Activated CD4-positive, alpha-beta T cell treated with anti-CD3 and anti-CD28 coated beads, Interleukin-2, amount 10 ng/mL, durations not matched to agents 7 days and 5 days (primary cell): ENCODE measurements around the gene ARHGEF3. TPM values are rescaled to one million over a fixed set of nuclear protein-coding genes. Genes with fewer than 3 reads are reported as not detected.

ENCODE experiments used
- CTCF ChIA-PET: fragments of 350-600 bp; sonication (Branson Sonifier 250); formaldehyde crosslinking; loops from one replicate; lab custom pipeline; 2021; ENCODE audit warnings: antibody characterized with exemption; lab: Charles Lee
- POLR2A ChIA-PET: fragments of 350-600 bp; sonication (Branson Sonifier 250); formaldehyde crosslinking; loops from one replicate; lab custom pipeline; 2021; ENCODE audit warnings: antibody characterized with exemption; lab: Charles Lee
- DNase-seq: peaks from one replicate; pipeline ENCODE4 v3.0.0-alpha.2; 2020
- H3K27ac Mint-ChIP-seq: one replicate; pipeline ENCODE4 v1.8.0; 2021; ENCODE audit warnings: mild to moderate bottlenecking, moderate library complexity, mixed read lengths
- H3K27me3 Mint-ChIP-seq: one replicate; pipeline ENCODE4 v1.8.0; 2021; ENCODE audit warnings: mixed read lengths
- H3K36me3 Mint-ChIP-seq: one replicate; pipeline ENCODE4 v1.8.0; 2021; ENCODE audit warnings: low read depth, mixed read lengths
- H3K4me1 Mint-ChIP-seq: one replicate; pipeline ENCODE4 v1.8.0; 2021; ENCODE audit warnings: mixed read lengths
- H3K4me3 Mint-ChIP-seq: one replicate; pipeline ENCODE4 v1.8.0; 2021; ENCODE audit warnings: mild to moderate bottlenecking, moderate library complexity, mixed read lengths
- H3K9me3 Mint-ChIP-seq: one replicate; pipeline ENCODE4 v1.8.0; 2021; ENCODE audit warnings: mixed read lengths
- total RNA-seq, 2 experiments: library from RNA; stranded (reverse); gene quantifications; one replicate each; pipeline ENCODE4 v1.2.3, GENCODE V29; 2021

ARHGEF3 gene
- total RNA-seq, 2 experiments from 2014 or later = 102 to 109 TPM

GRCh38 chr3:56817646-56818045 is 15.9 kb upstream of the ARHGEF3 start:
- CTCF ChIA-PET = interaction anchor here (1.1 to 5.4 kb wide), 5 partner anchors 8 to 113 kb away, joined by 3 to 32 read pairs (median 5); partner anchors contain the start of gene ARHGEF3
- peaks cover 37% of the 10 kb centered on the region for H3K4me1 Mint-ChIP-seq

GRCh38 chr3:56816061-56816460 is 14.3 kb upstream of the ARHGEF3 start:
- Mint-ChIP-seq H3K9me3 (peaks cover 5% of the 10 kb centered on the region), H3K4me1 (peaks cover 51% of the 10 kb centered on the region), H3K4me3 (no peak overlapping the region), H3K27me3 (no peaks in the 10 kb centered on the region), H3K36me3 (peaks cover 22% of the 10 kb centered on the region), H3K27ac (no peak overlapping the region)
- no peak for DNase-seq
- CTCF ChIA-PET = interaction anchor here (0.5 to 5.4 kb wide), 8 partner anchors 9 to 876 kb away, joined by 3 to 32 read pairs (median 4); partner anchors contain the start of gene ARHGEF3
- POLR2A ChIA-PET = no interaction called here

More at GRCh38 chr3:56817646-56818045, 15.9 kb upstream of the ARHGEF3 start:
- POLR2A ChIA-PET = no interaction called here
- peaks cover 20% of the 10 kb centered on the region for H3K36me3 Mint-ChIP-seq
- H3K27ac Mint-ChIP-seq = no peak overlapping the region
- H3K27me3 Mint-ChIP-seq = no peaks in the 10 kb centered on the region
- peaks cover 5% of the 10 kb centered on the region for H3K9me3 Mint-ChIP-seq
- no peak overlapping the region for H3K4me3 Mint-ChIP-seq
- DNase-seq = no peak

DNA sequence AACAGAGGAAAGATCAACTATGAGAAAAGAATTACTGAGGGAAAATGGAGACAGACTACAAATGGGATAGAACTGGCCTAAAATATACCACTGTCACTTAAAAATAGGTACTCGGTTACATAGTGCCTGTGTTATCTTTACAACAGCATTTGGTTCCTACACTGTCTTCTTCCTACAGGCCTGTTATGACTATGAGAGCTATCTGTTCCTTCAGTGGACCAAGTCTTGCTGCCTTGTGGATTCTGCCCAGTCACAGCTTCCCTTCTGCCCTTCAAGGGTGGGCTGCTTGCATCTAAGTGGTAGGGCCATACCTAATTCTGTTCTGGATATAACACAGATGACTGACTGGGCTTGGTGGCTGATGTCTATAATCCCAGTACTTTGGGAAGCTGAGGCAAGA is 13.8 kb upstream of the ARHGEF3 start:
- CTCF ChIA-PET = interaction anchor here (0.5 to 5.4 kb wide), 6 partner anchors 9 to 248 kb away, joined by 3 to 32 read pairs (median 4); partner anchors contain the start of gene ARHGEF3
- Mint-ChIP-seq H3K9me3 (peaks cover 5% of the 10 kb centered on the region), H3K4me1 (peaks cover 51% of the 10 kb centered on the region), H3K36me3 (peaks cover 21% of the 10 kb centered on the region), H3K27ac (no peak overlapping the region), H3K4me3 (no peak overlapping the region), H3K27me3 (no peaks in the 10 kb centered on the region)
- DNase-seq = no peak
- POLR2A ChIA-PET = no interaction called here

DNA sequence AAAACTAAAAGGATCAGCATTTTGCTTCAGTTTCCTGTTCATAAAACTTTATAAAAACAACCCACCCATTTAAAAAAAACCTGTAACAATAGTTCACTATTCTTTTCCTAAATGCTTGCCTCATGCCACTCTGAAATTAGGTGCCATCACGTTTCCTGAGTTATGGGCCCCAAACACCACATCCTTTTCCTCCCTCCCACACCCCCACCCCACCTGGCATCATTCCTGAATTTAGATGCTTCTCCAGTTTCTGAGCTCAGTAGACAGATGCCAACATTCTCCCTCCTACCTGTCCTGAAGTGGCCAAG is 11.9 kb upstream of the ARHGEF3 start:
- H3K27ac Mint-ChIP-seq = peak overlapping the region; percentile 32
- H3K4me1 Mint-ChIP-seq = peaks cover 50% of the 10 kb centered on the region
- CTCF ChIA-PET = interaction anchor here (1.0 to 4.4 kb wide), 5 partner anchors 10 to 175 kb away, joined by 3 to 39 read pairs (median 4); partner anchors contain the start of gene ARHGEF3
- no peak for DNase-seq
- no peaks in the 10 kb centered on the region for H3K27me3 Mint-ChIP-seq
- POLR2A ChIA-PET = no interaction called here
- H3K36me3 Mint-ChIP-seq = peaks cover 14% of the 10 kb centered on the region
- H3K9me3 Mint-ChIP-seq = peaks cover 5% of the 10 kb centered on the region
- H3K4me3 Mint-ChIP-seq = no peak overlapping the region

DNA sequence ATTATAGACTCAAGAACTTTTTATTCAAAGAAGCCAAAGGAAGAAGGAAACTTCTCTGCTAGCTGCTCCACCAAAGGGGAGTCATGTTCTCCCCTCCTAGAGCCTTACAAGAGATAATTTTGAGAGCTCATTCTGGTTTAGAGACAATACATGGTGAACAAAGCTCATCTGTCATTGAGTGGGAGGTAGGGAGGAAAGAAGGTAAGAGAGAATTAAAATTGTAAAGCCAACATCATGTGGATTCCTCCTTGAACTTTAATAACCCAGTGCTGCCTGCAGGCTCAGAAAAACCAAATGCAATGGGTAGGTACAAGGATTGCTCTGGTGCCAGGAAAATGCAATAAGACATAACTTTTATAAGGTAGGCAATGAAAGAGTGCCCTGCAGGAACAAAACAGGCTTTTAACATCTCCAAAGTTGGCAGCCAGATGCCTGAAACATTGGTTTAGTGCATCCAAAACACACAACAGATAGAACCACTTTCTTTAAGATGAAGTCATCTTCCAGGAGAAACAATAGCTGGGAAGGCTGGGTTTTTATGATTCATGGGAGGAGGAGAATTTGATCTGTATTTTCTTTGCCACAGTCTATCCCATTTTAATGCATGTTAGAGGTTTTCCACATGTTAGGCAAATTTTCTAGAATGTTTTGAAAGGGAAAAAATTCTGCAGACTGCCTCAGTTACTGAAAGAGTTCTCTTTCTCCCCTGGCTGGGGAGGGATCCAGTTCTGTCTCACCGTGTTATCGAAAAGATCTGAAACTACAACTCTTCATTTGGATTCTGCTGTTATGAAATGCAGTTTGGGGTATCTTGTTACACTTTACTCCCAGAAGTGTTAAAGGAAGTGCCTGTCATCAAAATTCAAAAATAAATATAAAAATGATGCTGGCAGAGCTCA is 11.3 kb upstream of the ARHGEF3 start:
- ChIA-PET CTCF (interaction anchor here (0.5 to 4.4 kb wide), 7 partner anchors 10 to 104 kb away, joined by 3 to 39 read pairs (median 4); partner anchors contain the start of gene ARHGEF3), POLR2A (no interaction called here)
- H3K4me3 Mint-ChIP-seq = no peak overlapping the region
- peaks cover 48% of the 10 kb centered on the region for H3K4me1 Mint-ChIP-seq
- no peak for DNase-seq
- H3K36me3 Mint-ChIP-seq = peaks cover 14% of the 10 kb centered on the region
- H3K27me3 Mint-ChIP-seq = no peaks in the 10 kb centered on the region
- peaks cover 5% of the 10 kb centered on the region for H3K9me3 Mint-ChIP-seq
- peak overlapping the region; percentile 32 for H3K27ac Mint-ChIP-seq

- Mint-ChIP-seq H3K36me3 (peaks cover 14% of the 10 kb centered on the region), H3K27ac (peak overlapping the region; percentile 2), H3K9me3 (peaks cover 5% of the 10 kb centered on the region), H3K4me1 (peaks cover 42% of the 10 kb centered on the region), H3K4me3 (no peak overlapping the region), H3K27me3 (no peaks in the 10 kb centered on the region)
- DNase-seq = no peak
- CTCF ChIA-PET = interaction anchor here (0.6 to 4.4 kb wide), 6 partner anchors 10 to 167 kb away, joined by 3 to 39 read pairs (median 4); partner anchors contain the start of gene ARHGEF3
- POLR2A ChIA-PET = no interaction called here
Measured at GRCh38 chr3:56811546-56812202, 9.9 kb upstream of the ARHGEF3 start.

DNA sequence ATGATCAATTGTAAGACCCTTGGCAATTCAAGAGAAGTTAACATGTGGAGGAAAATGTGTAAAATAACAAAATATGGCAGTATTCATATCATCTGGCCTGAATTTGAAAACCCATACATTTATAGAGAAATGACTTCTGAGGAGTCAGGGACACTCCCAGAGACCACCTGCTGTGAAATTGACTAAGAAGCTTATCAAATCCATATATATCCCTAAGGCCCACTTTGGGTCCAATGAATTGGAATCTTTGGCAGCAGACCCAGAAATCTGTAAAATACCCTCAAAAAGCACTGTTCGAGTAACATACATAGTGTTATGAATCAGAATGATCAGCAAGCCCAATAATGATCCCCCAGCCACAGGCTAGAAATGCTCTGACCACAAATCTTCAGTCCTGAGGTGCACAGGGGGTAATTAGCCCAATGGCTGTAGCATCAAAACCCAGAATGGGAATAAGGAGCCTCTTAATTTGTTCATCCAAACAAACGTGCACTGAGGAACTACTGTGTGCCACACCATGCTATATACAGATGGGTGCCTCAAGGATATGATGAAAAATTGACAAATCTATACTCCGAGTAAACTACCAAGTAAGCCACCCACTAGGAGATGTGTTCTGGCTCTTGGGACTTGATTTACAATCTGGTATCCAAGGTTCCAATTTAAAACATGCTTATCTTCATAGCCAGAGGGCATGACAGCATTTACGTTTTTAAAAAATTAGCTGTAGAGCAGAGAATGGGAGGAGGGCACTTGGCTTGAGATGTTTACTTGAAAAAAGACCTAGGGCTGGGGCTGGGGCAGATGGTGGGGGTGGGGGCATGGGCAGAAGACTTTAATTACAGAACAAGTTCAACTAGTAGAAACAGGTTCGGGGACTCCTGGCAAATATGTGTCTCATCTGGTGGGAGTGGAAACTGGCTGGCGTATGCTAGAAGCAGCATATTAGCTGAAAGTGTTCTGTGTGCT is 9.1 kb upstream of the ARHGEF3 start:
- CTCF ChIA-PET = interaction anchor here (1.2 to 4.4 kb wide), 3 partner anchors 9 to 24 kb away, joined by 3 to 39 read pairs (median 6); partner anchors contain the start of gene ARHGEF3
- POLR2A ChIA-PET = no interaction called here
- Mint-ChIP-seq H3K4me1 (peaks cover 37% of the 10 kb centered on the region), H3K27ac (no peak overlapping the region), H3K27me3 (no peaks in the 10 kb centered on the region), H3K36me3 (peaks cover 14% of the 10 kb centered on the region), H3K4me3 (no peak overlapping the region), H3K9me3 (peaks cover 5% of the 10 kb centered on the region)
- DNase-seq = no peak

- Mint-ChIP-seq H3K36me3 (no peaks in the 10 kb centered on the region), H3K27ac (no peak overlapping the region), H3K4me1 (peaks cover 14% of the 10 kb centered on the region), H3K27me3 (no peaks in the 10 kb centered on the region), H3K9me3 (no peaks in the 10 kb centered on the region), H3K4me3 (no peak overlapping the region)
- CTCF ChIA-PET = interaction anchor here (1.3 to 5.9 kb wide), 5 partner anchors 11 to 109 kb away, joined by 3 to 32 read pairs (median 5); no protein-coding TSS in a partner anchor
- no peak for DNase-seq
- POLR2A ChIA-PET = no interaction called here
Measured at GRCh38 chr3:56806407-56806806, 4.7 kb upstream of the ARHGEF3 start.

DNA sequence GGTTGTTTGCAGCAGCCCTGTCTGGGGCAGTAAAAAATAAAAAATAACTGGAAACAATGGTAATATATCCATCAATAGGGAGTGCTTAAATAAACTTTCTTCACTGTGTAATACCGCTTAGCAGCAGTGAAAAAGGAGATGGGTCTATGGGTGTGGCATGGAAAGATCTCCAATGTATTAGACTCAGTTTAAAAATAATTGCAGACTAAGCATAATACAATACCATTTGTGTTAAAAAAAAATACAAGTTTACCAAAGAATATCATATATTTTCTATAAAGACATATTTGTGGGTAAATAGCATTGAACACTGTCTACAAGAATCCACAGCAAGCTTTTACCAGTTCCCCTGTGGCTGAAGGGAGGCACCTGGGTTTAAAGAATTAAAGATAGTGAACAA is 1.0 kb upstream of the ARHGEF3 start:
- H3K9me3 Mint-ChIP-seq = no peaks in the 10 kb centered on the region
- peaks cover 25% of the 10 kb centered on the region for H3K36me3 Mint-ChIP-seq
- DNase-seq = no peak
- H3K27ac Mint-ChIP-seq = no peak overlapping the region
- CTCF ChIA-PET = interaction anchor here (0.9 to 5.8 kb wide), 3 partner anchors 9 to 187 kb away, joined by 3 to 39 read pairs (median 35); no protein-coding TSS in a partner anchor
- peak overlapping the region; percentile 87 for H3K4me3 Mint-ChIP-seq
- H3K27me3 Mint-ChIP-seq = no peaks in the 10 kb centered on the region
- H3K4me1 Mint-ChIP-seq = peaks cover 30% of the 10 kb centered on the region
- POLR2A ChIA-PET = no interaction called here

GRCh38 chr3:56802378-56802745 is 613 bp upstream of the ARHGEF3 start:
- Mint-ChIP-seq H3K27me3 (no peaks in the 10 kb centered on the region), H3K4me1 (peaks cover 34% of the 10 kb centered on the region), H3K36me3 (peaks cover 28% of the 10 kb centered on the region), H3K27ac (peak overlapping the region; percentile 77), H3K4me3 (peak overlapping the region; percentile 87), H3K9me3 (no peaks in the 10 kb centered on the region)
- ChIA-PET POLR2A (no interaction called here), CTCF (interaction anchor here (0.7 to 6.7 kb wide), 10 partner anchors 10 to 194 kb away, joined by 3 to 79 read pairs (median 16); no protein-coding TSS in a partner anchor)
- no peak for DNase-seq

- Mint-ChIP-seq H3K9me3 (no peaks in the 10 kb centered on the region), H3K27ac (peak overlapping the region; percentile 87), H3K27me3 (no peaks in the 10 kb centered on the region), H3K4me1 (peaks cover 47% of the 10 kb centered on the region), H3K36me3 (peaks cover 41% of the 10 kb centered on the region), H3K4me3 (peak overlapping the region; percentile 87)
- peak; percentile 33 for DNase-seq
- CTCF ChIA-PET = interaction anchor here (0.5 to 6.7 kb wide), 33 partner anchors 8 to 195 kb away, joined by 3 to 79 read pairs (median 5); partner anchors contain the start of gene TASOR
- POLR2A ChIA-PET = interaction anchor here (0.6 to 1.5 kb wide), 7 partner anchors 11 to 244 kb away, joined by 3 to 9 read pairs (median 4); partner anchors contain the start of gene CCDC66
Measured at GRCh38 chr3:56800832-56801661, 702 bp downstream of the ARHGEF3 start.
